Keratinocyte (primary cell): ENCODE results near the gene TMOD3. TPM values are rescaled to one million over a fixed set of nuclear protein-coding genes. Genes with fewer than 3 reads are reported as not detected.

Experiments used
- DNase-seq: peaks from one replicate; pipeline ENCODE4 v3.0.0-alpha.2; 2011; ENCODE audit warnings: low read depth, missing footprints, low spot score
- FAIRE-seq: peaks from 2 replicates; lab custom pipeline; 2011; peaks lifted over from hg19 to GRCh38; lab: Jason Lieb, UNC
- H2AFZ ChIP-seq: 2 replicates; pipeline ENCODE4 v1.6.0; 2012; ENCODE audit warnings: low read length, control low read depth, inconsistent platforms; ENCODE audit not compliant: control insufficient read depth
- H3K27ac ChIP-seq: 2 replicates; pipeline ENCODE4 v1.5.1; 2011; ENCODE audit warnings: low read length; ENCODE audit not compliant: control insufficient read depth, insufficient read depth
- H3K27me3 ChIP-seq: 3 replicates; pipeline ENCODE4 v1.6.0; 2011; ENCODE audit warnings: low read length; ENCODE audit not compliant: control insufficient read depth, insufficient read depth; ENCODE audit errors: extremely low read depth
- H3K36me3 ChIP-seq, 2 experiments: 2 replicates in 1 of 2; 3 replicates in 1 of 2; pipeline ENCODE4 v1.5.1; 2011; ENCODE audit warnings: low read length in 2 of 2, mild to moderate bottlenecking in 1 of 2; ENCODE audit not compliant: control insufficient read depth in 2 of 2, insufficient read depth in 2 of 2; ENCODE audit errors: extremely low read depth in 1 of 2
- H3K4me1 ChIP-seq: 3 replicates; pipeline ENCODE4 v1.5.1; 2011; ENCODE audit warnings: low read length; ENCODE audit not compliant: control insufficient read depth, insufficient read depth; ENCODE audit errors: extremely low read depth
- H3K4me2 ChIP-seq: 3 replicates; pipeline ENCODE4 v1.6.0; 2011; ENCODE audit warnings: low read depth, low read length; ENCODE audit not compliant: control insufficient read depth, insufficient read depth; ENCODE audit errors: extremely low read depth
- H3K4me3 ChIP-seq, 3 experiments: fragments of 200-600 bp in 1 of 3; sonication (generic) in 1 of 3; 2 replicates in 2 of 3; 3 replicates in 1 of 3; pipeline ENCODE4 v1.5.1; 2011 to 2016; ENCODE audit warnings: low read length in 3 of 3, mild to moderate bottlenecking in 3 of 3, control low read depth in 2 of 3, inconsistent platforms in 1 of 3, low read depth in 1 of 3, mixed read lengths in 1 of 3, mixed run types in 1 of 3, moderate library complexity in 1 of 3; ENCODE audit not compliant: control insufficient read depth in 2 of 3, insufficient read depth in 2 of 3; ENCODE audit errors: extremely low read depth in 1 of 3
- H3K79me2 ChIP-seq: 2 replicates; pipeline ENCODE4 v1.6.0; 2012; ENCODE audit warnings: low read length; ENCODE audit not compliant: control insufficient read depth, insufficient read depth
- H3K9ac ChIP-seq: 3 replicates; pipeline ENCODE4 v1.6.0; 2011; ENCODE audit warnings: low read length; ENCODE audit not compliant: control insufficient read depth, insufficient read depth; ENCODE audit errors: extremely low read depth
- H3K9me1 ChIP-seq: 3 replicates; pipeline ENCODE4 v1.6.0; 2011; ENCODE audit warnings: low read length; ENCODE audit not compliant: control insufficient read depth, insufficient read depth; ENCODE audit errors: extremely low read depth
- H3K9me3 ChIP-seq: 2 replicates; pipeline ENCODE4 v1.5.1; 2012; ENCODE audit warnings: low read depth, low read length; ENCODE audit not compliant: control insufficient read depth
- H4K20me1 ChIP-seq: 3 replicates; pipeline ENCODE4 v1.6.0; 2011; ENCODE audit warnings: low read length; ENCODE audit not compliant: control insufficient read depth, insufficient read depth; ENCODE audit errors: extremely low read depth
- EZH2 ChIP-seq: IDR thresholded peaks from one replicate; pipeline ENCODE4 v1.6.1; 2012; ENCODE audit warnings: inconsistent platforms, mild to moderate bottlenecking, low read length, moderate library complexity
- dilution Hi-C: fragments of 300-500 bp; cut with MboI; formaldehyde crosslinking; loops from one replicate; pipeline ENCODE4 v1.7.0; 2020; ENCODE audit warnings: low sequenced_read_pairs; ENCODE audit not compliant: extremely low pct_ligation_motif_present
- polyA minus RNA-seq, 3 experiments: library from RNA; depleted of rRNA, polyadenylated mRNA; stranded (reverse); fragments of >200 nt; gene quantifications; 1 replicate in 1 of 3; 2 replicates in 1 of 3; 3 replicates in 1 of 3; pipeline ENCODE4 v1.2.3, GENCODE V29; 2011
- polyA plus RNA-seq, 5 experiments: library from polyadenylated mRNA; depleted of rRNA in 3 of 5; stranded (reverse) in 3 of 5; stranded (forward) in 1 of 5; unstranded in 1 of 5; fragments of >200 nt; gene quantifications; 1 replicate in 1 of 5; 2 replicates in 3 of 5; 3 replicates in 1 of 5; pipeline versions ENCODE4 v1.2.1 to v1.2.3, GENCODE V29; 2011 to 2012; ENCODE audit warnings: missing spikeins in 2 of 5, low read depth in 1 of 5, low replicate concordance in 1 of 5
- TF ChIP-seq, protein P1 (sequence below), 3 experiments: IDR thresholded peaks in 1 of 3; conservative IDR thresholded peaks in 1 of 3; optimal IDR thresholded peaks in 1 of 3; 2 replicates in 2 of 3; 3 replicates in 1 of 3; pipeline versions ENCODE3 to v1.5.1; 2011; ENCODE audit warnings: low read length in 3 of 3, mild to moderate bottlenecking in 3 of 3, moderate library complexity in 2 of 3, control low read depth in 1 of 3, inconsistent platforms in 1 of 3; ENCODE audit not compliant: insufficient read depth in 2 of 3; ENCODE audit errors: extremely low read depth in 1 of 3

Gene TMOD3
- polyA plus RNA-seq (48.4 to 100 TPM (median 50.2 TPM) in 3 replicates), polyA minus RNA-seq (20.2 to 107 TPM (median 32.1 TPM) in 3 replicates)
- polyA plus RNA-seq (2011; ENCODE audit: low read depth): 249 TPM
- 50.3 and 97.3 TPM in 2 replicates for polyA plus RNA-seq (2011; cell fraction: cytosol; rRNA removed)
- 66.1 and 71.0 TPM in 2 replicates for polyA plus RNA-seq (2011; cell fraction: nucleus; rRNA removed)
- 59.4 and 66.5 TPM in 2 replicates for polyA plus RNA-seq (2012; ENCODE audit: low replicate concordance)
- 36.8 TPM for polyA minus RNA-seq (2011; cell fraction: cytosol; rRNA and poly(A)+ RNA removed)
- polyA minus RNA-seq (2011; cell fraction: nucleus; rRNA and poly(A)+ RNA removed): 46.0 and 118 TPM in 2 replicates

DNA sequence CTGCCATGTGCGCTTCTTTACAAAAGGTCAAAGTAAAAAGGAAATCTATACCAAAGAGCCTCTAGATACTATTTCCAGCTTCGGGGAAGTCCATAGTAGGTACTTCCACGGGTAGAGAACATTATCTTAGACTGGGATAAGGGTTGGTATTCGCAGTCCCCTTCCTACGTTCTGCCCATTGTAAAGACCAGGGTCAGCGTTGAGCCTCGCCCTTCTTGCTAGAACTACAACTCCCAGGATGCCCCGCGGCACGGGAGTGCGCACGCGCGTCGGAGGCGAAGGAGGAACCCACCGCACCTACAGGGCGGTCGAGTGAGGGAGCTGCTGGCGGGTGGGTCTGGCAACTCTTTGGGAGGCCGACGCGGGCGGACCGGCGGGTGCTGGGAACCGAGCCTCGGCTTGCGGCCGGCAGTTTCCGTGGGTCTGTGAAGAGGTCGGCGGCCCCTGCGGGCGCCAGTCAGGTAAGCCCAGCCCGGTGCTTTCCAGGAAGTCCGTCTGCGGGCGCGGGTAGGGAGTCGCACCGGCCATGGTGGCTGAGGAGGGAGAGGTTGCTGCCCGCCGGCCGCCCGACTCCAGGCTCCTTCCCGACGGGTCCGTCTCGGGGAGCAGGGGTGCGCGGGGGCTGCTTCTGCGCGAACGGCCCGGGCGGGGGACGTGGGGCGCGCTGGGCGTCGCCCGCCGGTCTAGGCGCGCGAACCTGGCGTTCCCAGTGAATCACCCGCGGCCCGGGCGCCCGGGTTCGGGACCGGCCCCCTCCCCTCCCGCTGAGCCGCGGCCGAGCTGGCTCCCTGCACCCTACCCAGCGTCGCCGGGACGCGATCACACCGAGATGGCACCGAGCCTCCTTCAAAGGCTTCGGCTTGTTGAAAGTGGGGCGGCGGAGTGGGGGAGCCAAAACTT lies at the start of gene TMOD3:
TSS of gene TMOD3 (plus strand) at position 278 of the 900 bp plus-strand sequence. CDS start 33,232 bp downstream, outside the sequence.
- TF ChIP-seq, protein P1, sequence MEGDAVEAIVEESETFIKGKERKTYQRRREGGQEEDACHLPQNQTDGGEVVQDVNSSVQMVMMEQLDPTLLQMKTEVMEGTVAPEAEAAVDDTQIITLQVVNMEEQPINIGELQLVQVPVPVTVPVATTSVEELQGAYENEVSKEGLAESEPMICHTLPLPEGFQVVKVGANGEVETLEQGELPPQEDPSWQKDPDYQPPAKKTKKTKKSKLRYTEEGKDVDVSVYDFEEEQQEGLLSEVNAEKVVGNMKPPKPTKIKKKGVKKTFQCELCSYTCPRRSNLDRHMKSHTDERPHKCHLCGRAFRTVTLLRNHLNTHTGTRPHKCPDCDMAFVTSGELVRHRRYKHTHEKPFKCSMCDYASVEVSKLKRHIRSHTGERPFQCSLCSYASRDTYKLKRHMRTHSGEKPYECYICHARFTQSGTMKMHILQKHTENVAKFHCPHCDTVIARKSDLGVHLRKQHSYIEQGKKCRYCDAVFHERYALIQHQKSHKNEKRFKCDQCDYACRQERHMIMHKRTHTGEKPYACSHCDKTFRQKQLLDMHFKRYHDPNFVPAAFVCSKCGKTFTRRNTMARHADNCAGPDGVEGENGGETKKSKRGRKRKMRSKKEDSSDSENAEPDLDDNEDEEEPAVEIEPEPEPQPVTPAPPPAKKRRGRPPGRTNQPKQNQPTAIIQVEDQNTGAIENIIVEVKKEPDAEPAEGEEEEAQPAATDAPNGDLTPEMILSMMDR (optimal IDR thresholded peaks at IDR 0.05 in 1 of 3, IDR thresholded peaks at IDR 0.05 in 1 of 3, conservative IDR thresholded peaks at IDR 0.05 in 1 of 3; ENCODE audit: extremely low read depth in 1 of 3, insufficient read depth in 2 of 3, low read length in 3 of 3): peak in 1 of 3 experiments; percentile 13
- TF ChIP-seq EZH2: no peak
- FAIRE-seq: peak; percentile 20
- DNase-seq: peak; percentile 84

DNA sequence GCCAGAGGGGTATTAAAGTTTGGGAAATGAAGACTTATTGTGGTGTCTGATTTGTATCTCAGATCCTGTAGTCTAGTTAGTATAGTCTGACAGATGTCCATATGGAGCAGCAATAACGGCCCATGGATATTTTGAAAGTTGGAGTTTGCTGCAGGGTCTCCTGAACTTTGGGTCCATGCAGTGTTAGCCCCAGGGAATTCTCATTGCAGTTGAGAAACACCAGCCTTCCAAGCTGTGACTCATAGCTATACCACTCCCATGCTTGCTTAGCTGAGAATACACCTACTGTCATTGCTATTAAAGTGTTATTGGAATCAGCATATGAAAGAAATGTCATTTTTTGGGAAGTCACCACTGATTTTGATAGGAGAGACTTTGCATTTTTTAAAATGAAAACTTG lies 48.8 kb upstream of the TMOD3 start:
- peaks cover 22% of the 10 kb centered on the region for H3K4me1 ChIP-seq
- FAIRE-seq (no peak), DNase-seq (no peak)
- no peak overlapping the region for H3K27ac ChIP-seq
- H3K27me3 ChIP-seq: no peaks in the 10 kb centered on the region
- no peaks in the 10 kb centered on the region for H3K9me1 ChIP-seq
- no peaks in the 10 kb centered on the region for H3K9me3 ChIP-seq
- TF ChIP-seq, protein P1 (optimal IDR thresholded peaks at IDR 0.05 in 1 of 3, IDR thresholded peaks at IDR 0.05 in 1 of 3, conservative IDR thresholded peaks at IDR 0.05 in 1 of 3; ENCODE audit: extremely low read depth in 1 of 3, insufficient read depth in 2 of 3, low read length in 3 of 3): no peak
- TF ChIP-seq EZH2: no peak
- H3K79me2 ChIP-seq: no peaks in the 10 kb centered on the region
- dilution Hi-C loops: no loop called here
- no peak overlapping the region for H3K4me2 ChIP-seq
- no peak overlapping the region for H2AFZ ChIP-seq
- no peaks in the 10 kb centered on the region for H3K36me3 ChIP-seq
- H4K20me1 ChIP-seq: no peaks in the 10 kb centered on the region
- H3K4me3 ChIP-seq: no peak overlapping the region
- H3K9ac ChIP-seq: no peak overlapping the region

More for the DNA sequence above, at the start of gene TMOD3:
- Histone ChIP-seq H3K9ac (peak within 1 kb of the TSS; percentile 94), H3K9me3 (no peaks in the 10 kb centered on the region), H2AFZ (peak within 1 kb of the TSS; percentile 55), H3K79me2 (peaks cover 51% of the 10 kb centered on the region), H4K20me1 (peaks cover 13% of the 10 kb centered on the region), H3K27me3 (no peaks in the 10 kb centered on the region), H3K27ac (peak within 1 kb of the TSS; percentile 98), H3K4me3 (peak within 1 kb of the TSS; percentile 68 to 95 (median 94)), H3K4me1 (peaks cover 53% of the 10 kb centered on the region), H3K9me1 (no peaks in the 10 kb centered on the region), H3K36me3 (peaks cover 2 to 3% of the 10 kb centered on the region in 2 experiments), H3K4me2 (peak within 1 kb of the TSS; percentile 87)
- dilution Hi-C loops: no loop called here
